ENCODE data around the gene ST3GAL6.

Gene ST3GAL6

DNA sequence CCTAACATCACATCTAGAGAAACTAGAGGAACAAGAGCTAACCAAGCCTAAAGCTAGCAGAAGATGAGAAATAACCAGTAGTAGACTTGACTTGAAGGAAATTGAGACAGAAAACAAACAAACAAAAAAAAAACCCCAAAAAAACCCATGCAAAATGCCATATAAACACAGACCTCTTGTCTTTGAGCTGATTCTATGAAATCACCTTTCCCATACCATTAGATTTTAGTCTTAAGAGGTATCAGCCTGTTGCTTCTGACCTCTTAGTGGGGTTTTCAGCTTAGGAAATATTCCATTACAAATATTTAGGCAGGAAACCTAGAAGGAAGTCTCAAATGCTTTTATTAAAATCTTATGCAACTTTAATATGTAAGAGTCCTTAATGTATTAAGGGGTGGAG lies 23.9 kb upstream of the ST3GAL6 start:
- DNase-seq (ENCODE audit: extremely low read depth in 1 of 2, low read depth in 1 of 2) = no peak

DNA sequence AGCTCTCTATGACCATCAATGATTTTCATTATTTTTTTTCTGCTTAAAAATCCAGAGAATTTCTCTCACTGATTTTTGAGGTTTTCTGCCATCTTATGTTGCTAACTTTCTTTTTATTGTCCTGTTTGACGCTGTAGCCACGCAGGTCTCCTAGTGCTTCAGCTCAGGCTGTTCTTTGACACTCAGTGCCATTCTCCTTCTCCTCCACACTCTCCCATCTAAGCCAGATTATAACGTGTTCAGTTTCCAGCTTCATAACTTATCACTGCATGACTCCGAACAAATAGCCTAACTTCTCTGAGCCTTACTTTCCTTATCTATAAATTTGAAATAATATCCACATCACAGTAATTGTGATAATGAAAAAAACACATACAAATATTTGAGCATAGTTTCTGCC lies 22.8 kb upstream of the ST3GAL6 start:
- DNase-seq (ENCODE audit: extremely low read depth in 1 of 2, low read depth in 1 of 2) = no peak

DNA sequence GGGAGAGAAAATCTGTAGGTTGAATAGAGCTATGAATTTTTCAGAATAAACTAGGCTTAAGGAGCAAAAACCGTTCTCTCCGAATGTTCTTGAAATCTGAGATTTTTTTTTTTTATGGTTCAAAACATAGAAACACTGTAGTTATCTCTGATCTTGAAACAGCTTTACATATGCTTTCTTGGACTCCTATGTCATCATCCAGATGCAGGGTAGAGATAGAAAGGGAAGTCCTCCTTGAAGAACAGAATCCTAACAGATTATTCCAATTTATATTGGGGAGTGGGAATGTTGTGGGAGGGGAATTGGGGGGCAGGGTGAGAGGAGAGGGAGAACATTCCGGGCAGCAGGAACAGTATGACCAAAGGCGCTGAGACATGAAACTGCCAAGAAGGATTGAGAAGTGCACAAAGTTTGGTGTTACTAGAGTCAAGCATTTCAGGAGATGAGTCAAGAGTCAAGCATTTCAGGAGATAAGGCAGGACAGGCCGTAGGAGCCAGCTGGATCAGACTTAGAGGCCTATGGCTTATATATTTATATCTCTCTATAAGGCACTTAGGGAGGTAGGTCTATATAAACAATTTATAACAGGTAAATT lies 21.9 kb upstream of the ST3GAL6 start:
- no peak for DNase-seq (ENCODE audit: extremely low read depth in 1 of 2, low read depth in 1 of 2)

DNA sequence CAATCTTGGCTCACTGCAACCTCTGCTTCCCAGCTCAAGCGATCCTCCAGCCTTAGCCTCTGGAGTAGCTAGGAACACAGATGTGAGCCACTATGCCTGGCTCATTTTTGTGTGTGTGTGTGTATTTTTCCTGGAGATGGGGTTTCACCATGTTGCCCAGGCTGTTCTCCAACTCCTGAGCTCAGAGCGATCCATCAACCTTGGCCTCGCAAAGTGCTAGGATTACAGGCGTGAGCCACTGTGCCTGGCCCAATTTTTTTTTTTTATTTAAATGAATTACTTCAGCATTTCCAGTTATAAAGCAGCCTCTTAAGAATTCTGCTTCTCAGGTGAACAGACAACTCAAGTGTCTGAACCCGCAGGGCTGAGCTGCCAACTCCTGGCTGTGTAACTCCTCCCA lies 20.1 kb upstream of the ST3GAL6 start:
- DNase-seq (ENCODE audit: extremely low read depth in 1 of 2, low read depth in 1 of 2) = no peak

DNA sequence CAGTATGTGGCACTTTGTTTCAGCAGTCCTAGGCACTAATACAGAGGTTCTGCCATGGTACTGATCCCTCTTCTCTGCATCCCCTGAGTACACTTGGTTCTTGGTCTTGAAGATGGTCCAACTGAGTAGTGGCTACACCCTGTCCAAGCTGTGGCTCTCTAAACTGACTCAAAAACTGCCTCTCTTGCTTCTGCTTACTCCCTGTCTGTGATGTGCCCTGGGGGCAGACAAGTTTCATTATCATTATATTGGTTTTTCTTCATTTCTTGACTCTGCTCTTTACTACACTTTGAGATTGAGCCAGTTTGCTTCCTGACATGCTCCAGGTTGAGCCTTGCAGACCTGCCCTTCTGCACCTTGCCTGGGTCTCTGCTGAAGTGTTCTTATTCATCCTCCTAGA lies 18.9 kb upstream of the ST3GAL6 start:
- DNase-seq (ENCODE audit: extremely low read depth in 1 of 2, low read depth in 1 of 2) = no peak

DNA sequence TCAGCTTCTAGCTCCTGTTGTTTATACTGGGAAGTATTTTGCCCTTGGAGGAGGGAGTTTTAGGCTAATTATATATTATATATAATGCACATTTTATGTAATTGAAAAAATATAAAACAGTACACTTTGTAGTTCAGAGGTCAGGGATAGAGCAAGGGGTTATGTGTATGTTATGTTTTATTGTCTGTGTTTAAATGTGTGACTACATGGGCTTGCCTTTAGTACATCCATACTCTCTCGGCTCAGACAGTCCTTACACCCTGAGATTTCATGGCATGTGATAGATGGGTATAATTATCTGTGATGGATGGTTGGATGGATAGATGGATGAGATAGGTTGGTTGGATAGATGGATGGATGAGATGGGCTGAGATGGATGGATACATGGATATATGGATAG lies 17.4 kb upstream of the ST3GAL6 start:
- no peak for DNase-seq (ENCODE audit: extremely low read depth in 1 of 2, low read depth in 1 of 2)

DNA sequence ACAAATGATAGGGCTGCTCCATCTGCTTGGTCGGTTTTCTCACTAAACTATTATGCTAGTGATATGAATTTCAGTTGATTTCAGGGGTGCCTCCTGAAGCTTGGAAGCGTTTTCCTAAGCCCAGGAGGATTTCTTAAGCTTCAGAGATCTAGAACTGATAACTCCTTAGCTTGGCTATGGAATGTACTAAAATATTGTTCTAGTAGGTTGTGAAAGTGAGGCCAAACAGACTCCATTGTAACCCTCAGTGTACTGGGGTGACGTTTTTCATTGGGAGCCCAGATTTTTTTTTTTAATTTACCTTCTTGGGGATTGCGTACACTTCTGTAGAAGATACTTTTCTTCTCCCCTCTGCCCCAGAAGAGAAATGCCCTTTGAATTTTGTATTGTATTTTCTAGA lies 17.0 kb upstream of the ST3GAL6 start:
- no peak for DNase-seq (ENCODE audit: extremely low read depth in 1 of 2, low read depth in 1 of 2)

DNA sequence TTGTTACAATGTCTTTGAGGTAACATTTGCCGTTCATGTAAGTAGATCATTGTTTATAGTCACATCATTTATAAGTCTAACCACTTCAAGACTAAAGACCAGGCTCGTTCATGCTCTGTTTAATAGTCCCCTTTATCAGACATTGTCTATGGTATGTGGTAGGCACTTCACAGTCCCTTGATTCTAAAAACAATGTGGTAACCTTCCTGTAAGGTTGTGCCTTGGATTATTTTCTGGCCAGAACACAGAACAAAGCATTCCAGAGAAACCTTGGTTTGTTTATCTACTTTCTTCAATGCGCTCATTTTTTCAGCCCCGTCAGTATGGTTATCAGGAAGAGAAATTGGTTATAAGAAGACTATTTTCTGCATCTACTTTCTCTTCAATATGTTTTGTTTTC lies 16.3 kb upstream of the ST3GAL6 start:
- no peak for DNase-seq (ENCODE audit: extremely low read depth in 1 of 2, low read depth in 1 of 2)

DNA sequence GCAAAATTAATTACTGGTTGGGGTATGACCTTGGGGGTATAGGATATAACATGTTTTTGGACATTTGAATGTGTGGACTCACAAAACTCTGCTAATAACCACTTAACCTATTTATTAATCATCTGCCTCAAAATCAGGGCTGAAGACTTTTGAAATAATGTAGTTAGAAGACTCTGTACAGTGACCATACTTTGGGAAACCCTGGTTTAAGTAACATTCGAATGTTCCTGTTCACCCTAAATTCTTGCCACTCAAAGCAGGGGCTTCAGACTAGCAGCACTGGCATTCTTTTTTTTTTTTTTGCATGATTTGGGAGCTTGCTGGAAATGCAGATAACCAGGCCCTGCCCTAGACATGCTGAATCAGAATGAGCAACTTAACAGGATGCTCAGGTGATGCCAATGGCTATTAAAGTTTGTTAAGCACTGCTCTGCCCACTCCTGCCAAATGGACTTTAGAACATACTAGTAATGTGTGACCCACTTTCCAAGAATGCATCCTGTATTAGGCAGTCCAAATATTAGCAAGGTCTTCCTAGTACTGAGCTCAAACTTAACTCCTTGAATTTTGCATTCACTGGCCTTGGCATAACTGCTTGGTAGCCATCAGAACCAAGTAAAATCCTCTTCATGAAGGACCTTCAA lies 12.7 kb upstream of the ST3GAL6 start:
- DNase-seq (ENCODE audit: extremely low read depth in 1 of 2, low read depth in 1 of 2) = no peak

DNA sequence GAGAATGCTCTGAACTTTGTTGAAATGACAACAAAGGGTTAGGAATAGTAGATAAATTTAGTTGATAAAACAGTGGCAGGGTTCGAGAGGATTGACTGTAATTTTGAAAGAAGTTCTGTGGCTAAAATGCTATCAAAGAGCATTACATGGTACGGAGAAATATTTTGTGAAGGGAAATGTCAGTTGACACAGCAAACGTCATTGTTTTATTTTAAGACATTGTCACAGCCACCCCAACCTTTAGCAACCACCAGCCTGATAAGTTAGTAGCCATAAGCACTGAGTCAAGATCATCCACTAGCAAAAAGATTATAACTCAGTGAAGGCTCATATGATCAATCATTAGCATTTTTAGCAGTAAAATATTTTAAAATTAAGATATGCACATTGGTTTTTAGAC lies 8.7 kb upstream of the ST3GAL6 start:
- DNase-seq (ENCODE audit: extremely low read depth in 1 of 2, low read depth in 1 of 2) = no peak

DNA sequence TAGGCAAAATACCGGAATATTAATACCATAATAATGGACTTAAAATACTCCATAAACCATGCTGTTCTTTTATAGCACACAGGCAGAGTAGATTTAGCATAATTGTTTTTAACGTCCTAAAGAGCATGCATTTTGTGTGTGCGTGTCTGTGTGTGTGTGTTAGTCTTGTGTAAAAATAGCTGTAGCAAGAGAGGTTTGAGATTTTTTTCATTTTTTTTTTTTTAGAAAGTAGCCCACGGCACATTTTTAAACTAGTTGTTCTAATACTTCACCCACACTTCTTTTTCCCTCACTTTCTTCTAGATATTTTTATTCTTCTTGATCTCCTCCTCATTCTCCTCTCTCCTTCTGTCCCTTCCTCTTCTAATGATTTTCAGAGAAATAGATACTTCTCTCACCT lies 7.5 kb upstream of the ST3GAL6 start:
- no peak for DNase-seq (ENCODE audit: extremely low read depth in 1 of 2, low read depth in 1 of 2)

DNA sequence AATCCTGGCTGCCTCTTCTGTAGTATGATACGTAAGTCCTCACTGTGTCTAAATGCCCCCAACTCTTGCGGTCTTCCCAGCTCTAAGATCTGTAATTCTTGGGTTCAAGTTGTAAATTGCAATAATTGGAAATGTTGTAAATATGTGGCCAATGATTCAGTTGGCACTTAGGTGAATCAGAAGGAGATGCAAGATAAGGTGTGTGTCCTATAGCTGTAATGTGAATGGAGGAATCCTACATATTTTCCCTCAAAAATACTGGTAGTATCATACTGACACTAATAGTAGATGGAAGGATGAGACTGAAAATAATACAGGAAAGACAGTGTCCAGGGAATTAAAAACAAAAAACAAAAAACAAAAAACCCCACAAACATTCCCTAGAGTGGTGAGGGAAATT lies 3.5 kb upstream of the ST3GAL6 start:
- DNase-seq (ENCODE audit: extremely low read depth in 1 of 2, low read depth in 1 of 2) = no peak

DNA sequence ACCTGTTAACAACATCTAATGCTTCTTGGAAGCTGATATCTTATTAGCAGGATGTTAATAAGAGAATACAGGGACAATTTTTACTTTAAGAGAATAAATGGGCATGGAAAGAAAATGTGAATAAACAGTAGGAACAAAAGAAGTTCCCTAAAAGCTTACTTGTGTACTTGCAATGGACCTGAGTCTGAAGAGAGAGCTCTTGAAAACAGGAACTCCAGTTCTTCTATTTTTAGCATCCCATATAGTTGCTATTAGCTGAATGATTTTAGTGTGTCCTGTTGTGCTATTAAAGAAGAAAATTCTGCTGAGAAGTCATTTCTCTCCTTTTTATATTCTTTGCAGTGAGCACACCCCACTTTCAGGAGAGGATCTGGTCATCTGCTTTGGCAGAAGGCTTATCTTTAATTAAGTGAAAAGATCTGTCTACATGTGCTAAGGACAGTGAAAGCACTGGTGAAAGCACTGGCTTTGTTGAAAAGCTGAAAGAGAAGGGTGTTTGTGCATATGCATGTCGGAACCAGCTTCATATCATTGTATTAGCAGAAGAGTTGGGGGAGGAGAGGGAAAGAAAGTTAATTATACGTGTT lies 1.4 kb upstream of the ST3GAL6 start:
- DNase-seq (ENCODE audit: extremely low read depth in 1 of 2, low read depth in 1 of 2) = no peak

DNA sequence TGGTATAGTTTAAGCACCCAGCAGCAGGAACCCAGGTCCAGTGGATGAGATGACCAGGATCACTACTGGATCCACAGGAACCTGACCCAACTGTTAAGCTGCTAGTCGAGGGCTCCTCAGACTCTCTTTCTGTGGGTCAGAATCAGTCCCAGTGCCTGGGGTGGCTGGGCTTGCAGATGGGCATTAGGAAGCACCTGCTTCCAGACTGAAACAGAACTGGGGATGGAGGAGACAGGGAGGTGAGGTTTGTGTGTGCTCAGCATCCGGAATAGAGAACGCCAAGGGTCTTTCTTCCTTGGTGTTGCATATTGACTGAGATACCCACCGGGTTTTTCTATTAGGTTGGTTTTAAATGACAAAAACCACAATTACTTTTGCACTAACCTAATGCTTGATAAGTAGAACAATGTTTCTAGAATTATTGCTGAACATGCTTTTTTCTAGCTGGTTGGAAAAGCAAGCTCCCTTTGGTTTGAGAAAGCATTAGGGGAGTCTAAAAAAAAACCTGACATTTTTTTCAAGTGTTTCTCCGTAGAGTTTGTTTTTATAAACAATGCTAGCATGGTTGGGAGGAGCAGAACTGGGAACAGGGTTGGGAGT lies 779 bp downstream of the ST3GAL6 start:
- no peak for DNase-seq (ENCODE audit: extremely low read depth in 1 of 2, low read depth in 1 of 2)

DNA sequence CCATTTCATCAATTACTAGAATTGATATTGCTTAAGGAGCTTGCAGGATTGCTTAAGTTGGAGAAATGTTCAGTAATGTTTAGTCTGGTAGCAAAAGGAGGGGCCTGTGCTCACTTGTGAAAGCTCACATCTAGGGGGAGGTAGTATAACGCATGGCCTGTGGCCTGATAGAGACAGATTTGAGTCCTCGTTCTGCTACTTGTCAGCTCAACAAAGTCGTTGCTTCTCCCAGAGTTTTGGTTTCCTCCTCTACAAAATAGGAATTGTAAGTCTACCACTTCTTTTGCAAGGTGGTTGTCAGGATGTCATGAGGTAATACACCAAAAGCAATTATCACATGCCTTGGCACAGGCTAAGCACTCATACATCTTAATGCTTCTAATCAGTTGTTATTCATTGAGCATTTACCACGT lies 1.3 kb downstream of the ST3GAL6 start:
- no peak for DNase-seq (ENCODE audit: extremely low read depth in 1 of 2, low read depth in 1 of 2)

DNA sequence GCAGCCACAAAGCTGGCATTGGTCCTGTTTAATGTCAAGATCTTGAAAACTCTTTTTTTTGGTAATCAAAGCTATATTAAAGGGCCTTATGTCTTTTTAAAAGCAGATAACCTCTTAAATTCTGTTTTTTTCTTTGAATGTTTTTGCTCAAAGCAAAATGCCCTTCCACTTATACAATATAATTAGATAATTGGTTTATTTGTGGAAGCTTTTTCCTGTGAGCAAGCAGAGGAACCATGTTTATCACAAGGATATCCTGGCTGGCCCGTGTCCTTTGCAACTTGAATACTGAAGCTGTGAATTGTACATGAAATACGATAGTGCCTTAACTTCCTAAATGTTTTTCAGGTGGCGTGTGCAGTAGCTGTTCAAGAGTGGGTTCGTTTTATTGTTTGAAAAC lies 2.6 kb downstream of the ST3GAL6 start:
- DNase-seq (ENCODE audit: extremely low read depth in 1 of 2, low read depth in 1 of 2) = no peak

DNA sequence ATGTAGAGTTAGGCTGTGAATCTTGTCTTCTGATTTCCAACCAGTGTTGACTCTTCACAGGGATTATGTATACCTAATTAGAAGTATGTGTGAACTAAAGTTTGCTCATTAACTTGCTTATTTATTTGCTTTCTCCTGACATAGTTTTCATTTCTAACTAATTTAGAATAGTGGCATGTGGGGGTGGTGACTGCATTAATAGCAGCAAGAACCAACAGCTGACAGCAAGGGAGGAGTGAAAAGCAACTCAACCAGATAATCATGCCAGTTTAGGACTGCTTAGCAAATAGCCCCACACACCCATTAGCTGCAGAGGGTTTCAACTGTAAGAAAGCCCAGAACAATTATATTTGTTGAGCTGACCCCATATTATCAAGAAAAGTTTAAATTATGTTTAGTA lies 3.8 kb downstream of the ST3GAL6 start:
- DNase-seq (ENCODE audit: extremely low read depth in 1 of 2, low read depth in 1 of 2) = no peak

DNA sequence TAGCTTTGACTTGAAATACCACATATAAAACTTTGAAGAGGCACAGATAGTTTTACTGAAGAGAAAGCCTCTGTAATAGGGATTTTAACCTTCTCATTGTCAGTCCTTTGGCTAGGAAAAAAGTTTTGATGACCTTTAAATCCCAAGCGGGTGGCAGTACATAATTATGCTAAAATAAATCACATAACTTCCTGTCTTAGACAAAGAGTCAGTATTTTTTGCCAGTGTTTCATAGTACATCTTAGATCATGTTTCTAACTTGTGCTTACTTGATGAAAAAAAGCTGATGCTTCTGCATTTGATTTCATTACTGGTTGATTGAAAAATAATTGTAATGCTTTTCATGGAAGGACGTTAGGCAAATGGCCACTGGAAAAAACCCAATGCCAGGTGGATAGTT lies 5.8 kb downstream of the ST3GAL6 start:
- DNase-seq (ENCODE audit: extremely low read depth in 1 of 2, low read depth in 1 of 2) = no peak

DNA sequence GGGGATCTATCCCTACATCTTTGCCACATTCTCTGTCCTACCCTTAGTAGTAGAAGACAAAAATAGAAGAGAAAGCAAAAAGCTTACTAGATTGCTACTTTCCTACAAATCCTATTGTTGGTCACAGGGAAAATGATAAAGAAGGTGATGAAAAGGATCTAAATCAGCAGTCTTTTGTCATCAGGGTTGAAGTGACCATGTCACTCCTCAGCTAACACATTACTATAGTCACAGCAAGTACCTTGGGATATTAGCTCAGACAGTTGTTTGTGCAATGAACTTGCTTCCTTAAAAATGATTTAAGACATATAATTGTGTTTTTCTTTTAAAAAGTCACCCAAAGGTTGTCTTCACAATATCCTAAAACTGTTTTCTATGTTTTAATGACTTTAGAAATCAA lies 6.3 kb downstream of the ST3GAL6 start:
- DNase-seq (ENCODE audit: extremely low read depth in 1 of 2, low read depth in 1 of 2) = no peak

DNA sequence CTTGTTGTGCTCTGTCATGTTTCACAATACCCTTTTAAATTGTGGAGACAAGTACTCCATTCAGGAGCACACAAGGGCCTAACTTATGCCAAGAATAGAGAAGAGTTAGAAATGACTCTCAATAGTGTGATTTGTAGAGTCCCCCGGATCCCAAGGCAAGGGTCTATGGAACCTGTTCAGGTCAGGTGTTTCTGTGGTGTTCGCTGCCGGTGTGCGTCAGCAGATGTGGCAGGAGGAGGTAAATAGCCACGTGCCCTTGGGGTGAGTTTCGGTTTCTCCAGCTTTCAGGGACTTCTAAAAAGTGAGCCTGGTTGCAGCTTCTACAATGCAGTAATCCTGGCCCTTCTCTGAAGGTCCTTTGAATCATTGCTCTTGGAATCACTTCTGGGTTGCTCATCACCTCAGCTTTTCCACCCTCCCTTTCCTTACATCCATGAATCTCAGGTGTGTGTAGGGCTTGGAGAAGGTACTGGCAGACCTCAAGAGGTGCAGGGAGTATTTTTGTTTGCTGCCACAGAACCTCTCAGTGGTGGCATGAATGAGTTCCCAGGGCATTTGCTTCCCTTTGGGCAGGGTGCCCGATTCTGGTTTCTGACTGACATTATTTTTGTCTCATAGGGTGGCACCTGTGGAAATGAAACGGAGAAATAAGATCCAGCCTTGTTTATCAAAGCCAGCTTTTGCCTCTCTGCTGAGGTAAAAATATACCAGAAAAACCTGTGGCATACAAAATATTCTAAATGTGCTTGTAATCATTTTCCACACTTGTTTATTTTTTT lies 7.3 kb downstream of the ST3GAL6 start:
- no peak for DNase-seq (ENCODE audit: extremely low read depth in 1 of 2, low read depth in 1 of 2)

DNA sequence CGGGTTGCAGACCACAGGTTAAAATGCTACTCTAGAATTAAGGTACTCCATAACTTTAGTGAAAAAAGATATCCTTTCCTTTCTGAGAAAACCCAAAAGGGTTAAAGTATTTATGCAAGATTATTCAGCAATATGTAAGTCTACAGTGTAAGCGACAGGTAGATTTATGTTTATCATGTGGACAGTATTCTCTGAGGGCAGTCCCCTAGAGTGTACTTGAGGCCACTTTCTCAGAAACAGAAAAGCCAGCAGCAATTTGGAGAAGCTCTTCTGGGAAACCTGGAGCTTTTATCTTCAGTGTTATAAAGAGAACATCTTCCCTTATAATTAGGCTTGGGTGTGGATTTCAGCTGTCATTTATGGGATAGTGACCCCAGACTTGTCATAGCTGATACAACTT lies 8.9 kb downstream of the ST3GAL6 start:
- DNase-seq (ENCODE audit: extremely low read depth in 1 of 2, low read depth in 1 of 2) = no peak
